ENCODE results near the gene DNAJB4.

GRCh38 chr1:77975386-77975785 is 29.4 kb upstream of the DNAJB4 start:
- TF ChIP-seq CTCF (IDR thresholded peaks at IDR 0.05) = no peak
- no peak for TF ChIP-seq EZH2 (IDR thresholded peaks at IDR 0.05; ENCODE audit: borderline replicate concordance, insufficient read depth, low read depth, low read length, poor library complexity, severe bottlenecking)

Data from B cell (primary cell).